Right cardiac atrium (tissue), 5 donors: ENCODE measurements around the gene CGB3. TPM values are rescaled to one million over a fixed set of nuclear protein-coding genes. Genes with fewer than 3 reads are reported as not detected.
"Not testable (repeated sequence)": the region's sequence is repeated elsewhere in the genome, so short reads cannot be mapped to it uniquely, and the experiment has no call there.

Experiments
- ATAC-seq, 2 donors: fragments of 200-7000 bp; cut with Tn5 transposase; one replicate each; pipeline versions ENCODE4 v1.8.0 to v1.9.1; 2020; ENCODE audit warnings: moderate library complexity in 2 of 2, mild to moderate bottlenecking in 1 of 2
- DNase-seq, 3 donors: peaks; one replicate each; pipeline ENCODE4 v3.0.0-alpha.2; 2020
- H3K27ac ChIP-seq: one replicate; pipeline ENCODE4 v1.5.1; 2013; ENCODE audit warnings: mild to moderate bottlenecking, low read length, control low read depth, moderate library complexity
- H3K27me3 ChIP-seq: one replicate; pipeline ENCODE4 v1.6.1; 2013; ENCODE audit not compliant: control insufficient read depth, insufficient read depth
- H3K4me1 ChIP-seq: one replicate; pipeline ENCODE4 v1.6.1; 2013; ENCODE audit warnings: low read length; ENCODE audit not compliant: control insufficient read depth, insufficient read depth
- H3K4me3 ChIP-seq: one replicate; pipeline ENCODE4 v1.5.1; 2013; ENCODE audit warnings: low read length, control low read depth
- H3K9me3 ChIP-seq: one replicate; pipeline ENCODE4 v1.6.1; 2013; ENCODE audit warnings: low read length; ENCODE audit not compliant: control insufficient read depth
- WGBS: extraction: QIAGEN DNeasy Blood & Tissue Kit; methylation state at CpG from one replicate; pipeline ENCODE4 v1.1.7; 2013; 5-methylcytosine and 5-hydroxymethylcytosine counted together
- intact Hi-C, 4 donors: fragments of 100-400 bp; cut with DNase I; formaldehyde crosslinking; loops; one replicate each; pipeline versions ENCODE4 v1.11.0 to v1.14.0; 2022 to 2023
- polyA plus RNA-seq: library from polyadenylated mRNA; stranded (reverse); fragments of 200-250 nt; gene quantifications from one replicate; pipeline ENCODE4 v1.2.3, GENCODE V29; 2013
- total RNA-seq, 4 donors: library from RNA; stranded (reverse); fragmentation: NEBNext Ultra II Directional; extraction: Animal tissue kit (Norgen Biotek cat#: 25700); gene quantifications; one replicate each; pipeline ENCODE4 v1.2.1, GENCODE V29; 2021
- donor health status: healthy with polysubstance abuse.
- donor health status: DM: no; HTN: yes; CAD: no.
- donor health status: DM: no; HTN: no; CAD: no.
- donor health status: DM: no; HTN: yes; CAD: no; lungs with severe emphysema.
- donor health status: DM: yes; HTN: yes; CAD: no.

CGB3 gene
- total and polyA plus RNA-seq, 5 donors = not detected

GRCh38 chr19:49042177-49042576, 18.0 kb upstream of the CGB3 start:
- DNase-seq (no peak), ATAC-seq (no peak)
- Histone ChIP-seq H3K27ac (no peak overlapping the region), H3K4me1 (no peaks in the 10 kb centered on the region), H3K4me3 (no peak overlapping the region), H3K9me3 (no peaks in the 10 kb centered on the region), H3K27me3 (no peaks in the 10 kb centered on the region)
- intact Hi-C loops = no loop called here
- 78% methylated on average over 17 of the region's 17 CpGs for WGBS

GRCh38 chr19:49039736-49040135, 15.6 kb upstream of the CGB3 start:
- not testable (repeated sequence) for ATAC-seq

GRCh38 chr19:49038557-49039276, 14.6 kb upstream of the CGB3 start:
- intact Hi-C loops, ATAC-seq: not testable (repeated sequence)
- WGBS = 84% methylated on average over 26 of the region's 26 CpGs

More at GRCh38 chr19:49039736-49040135, 15.6 kb upstream of the CGB3 start:
- 69% methylated on average over 9 of the region's 9 CpGs for WGBS
- H3K9me3 ChIP-seq, H3K4me3 ChIP-seq, intact Hi-C loops, H3K4me1 ChIP-seq, H3K27ac ChIP-seq, H3K27me3 ChIP-seq: not testable (repeated sequence)
- peak in 1 of 3 donors; percentile 0 for DNase-seq

GRCh38 chr19:49038111-49038510, 14.0 kb upstream of the CGB3 start:
- WGBS = 93% methylated on average over 6 of the region's 8 CpGs
- H3K4me1 ChIP-seq, H3K9me3 ChIP-seq, H3K27me3 ChIP-seq, H3K4me3 ChIP-seq, ATAC-seq, H3K27ac ChIP-seq, intact Hi-C loops, DNase-seq: not testable (repeated sequence)

More at GRCh38 chr19:49038557-49039276, 14.6 kb upstream of the CGB3 start:
- H3K27ac ChIP-seq, H3K4me3 ChIP-seq, H3K27me3 ChIP-seq, H3K9me3 ChIP-seq, H3K4me1 ChIP-seq: not testable (repeated sequence)
- DNase-seq = peak in 1 of 3 donors; percentile 6

GRCh38 chr19:49036815-49037214, 12.7 kb upstream of the CGB3 start, which contains the start of gene CGB1:
CGB1 (minus strand) TSS chr19:49036895; CDS start chr19:49036711, 184 bp downstream.
- intact Hi-C loops, ATAC-seq, H3K27ac ChIP-seq, H3K27me3 ChIP-seq, H3K4me1 ChIP-seq, H3K4me3 ChIP-seq, H3K9me3 ChIP-seq: not testable (repeated sequence)
- DNase-seq = peak in 1 of 3 donors; percentile 36
- WGBS = 49% methylated on average over 18 of the region's 18 CpGs

GRCh38 chr19:49031642-49032301, 7.6 kb upstream of the CGB3 start, which contains the start of gene CGB2:
CGB2 (plus strand) TSS chr19:49031890; CDS start chr19:49032096, 206 bp downstream.
- DNase-seq (peak in 1 of 3 donors; percentile 48), ATAC-seq (peak in 1 of 2 donors; percentile 14)
- H3K27me3 ChIP-seq, H3K27ac ChIP-seq, intact Hi-C loops, H3K4me3 ChIP-seq, H3K4me1 ChIP-seq, H3K9me3 ChIP-seq: not testable (repeated sequence)
- WGBS = 21% methylated on average over 28 of the region's 28 CpGs

GRCh38 chr19:49030323-49030722, 6.2 kb upstream of the CGB3 start:
- H3K27me3 ChIP-seq, DNase-seq, H3K4me1 ChIP-seq, H3K9me3 ChIP-seq, H3K4me3 ChIP-seq, H3K27ac ChIP-seq, intact Hi-C loops, ATAC-seq: not testable (repeated sequence)
- WGBS = 92% methylated on average over 5 of the region's 8 CpGs

GRCh38 chr19:49029749-49030148, 5.6 kb upstream of the CGB3 start:
- H3K9me3 ChIP-seq, ATAC-seq, H3K4me3 ChIP-seq, H3K27me3 ChIP-seq, H3K27ac ChIP-seq, intact Hi-C loops, H3K4me1 ChIP-seq: not testable (repeated sequence)
- WGBS = 80% methylated on average over 14 of the region's 14 CpGs
- peak in 1 of 3 donors; percentile 2 for DNase-seq

- H3K27me3 ChIP-seq, H3K9me3 ChIP-seq, ATAC-seq, H3K4me3 ChIP-seq, H3K4me1 ChIP-seq, H3K27ac ChIP-seq, intact Hi-C loops: not testable (repeated sequence)
- peak in 1 of 3 donors; percentile 20 for DNase-seq
- 85% methylated on average over 9 of the region's 9 CpGs for WGBS
Observed at GRCh38 chr19:49028686-49029085, 4.6 kb upstream of the CGB3 start.

- WGBS = 66% methylated on average over 23 of the region's 23 CpGs
- H3K27me3 ChIP-seq, H3K27ac ChIP-seq, H3K9me3 ChIP-seq, intact Hi-C loops, ATAC-seq, H3K4me1 ChIP-seq, H3K4me3 ChIP-seq: not testable (repeated sequence)
- peak in 1 of 3 donors; percentile 18 for DNase-seq
Observed at GRCh38 chr19:49025599-49025998, 1.5 kb upstream of the CGB3 start.

GRCh38 chr19:49025088-49025487, 955 bp upstream of the CGB3 start:
- H3K4me3 ChIP-seq, H3K9me3 ChIP-seq, H3K4me1 ChIP-seq, intact Hi-C loops, DNase-seq, H3K27me3 ChIP-seq, H3K27ac ChIP-seq, ATAC-seq: not testable (repeated sequence)
- 78% methylated on average over 4 of the region's 6 CpGs for WGBS
